Fibroblast of the aortic adventitia (primary cell): Measurements from ENCODE around the gene RNF213. TPM values are rescaled to one million over a fixed set of nuclear protein-coding genes. Genes with fewer than 3 reads are reported as not detected.

Experiments
- DNase-seq: peaks from one replicate; pipeline ENCODE4 v3.0.0-alpha.2; 2010; ENCODE audit warnings: low read depth
- H3K4me3 ChIP-seq: 2 replicates; pipeline ENCODE4 v1.5.1; 2011; ENCODE audit warnings: low read depth, mild to moderate bottlenecking, control low read depth, low read length, moderate library complexity
- CTCF ChIP-seq: IDR thresholded peaks from 2 replicates; pipeline ENCODE4 v1.5.1; 2011; ENCODE audit warnings: mild to moderate bottlenecking, low read length, control low read depth, inconsistent platforms; ENCODE audit not compliant: insufficient read depth
- total RNA-seq: library from RNA; depleted of rRNA; stranded (reverse); fragments of >200 nt; gene quantifications from 2 replicates; pipeline ENCODE4 v1.2.3, GENCODE V29; 2012; ENCODE audit warnings: low replicate concordance

The RNF213 gene
- total RNA-seq, 1 donor, result 143 TPM

GRCh38 chr17:80439499-80439898 lies 178.8 kb downstream of the RNF213 start:
- no peak overlapping the region for H3K4me3 ChIP-seq
- no peak for DNase-seq
- TF ChIP-seq CTCF, result no peak

GRCh38 chr17:80441133-80441578 lies 180.5 kb downstream of the RNF213 start:
- DNase-seq, result peak; percentile 34
- no peak for TF ChIP-seq CTCF
- H3K4me3 ChIP-seq, result no peak overlapping the region

GRCh38 chr17:80441598-80442322 lies 181.1 kb downstream of the RNF213 start:
- TF ChIP-seq CTCF, result no peak
- no peak for DNase-seq
- no peak overlapping the region for H3K4me3 ChIP-seq

GRCh38 chr17:80442323-80442659 lies 181.6 kb downstream of the RNF213 start:
- no peak for TF ChIP-seq CTCF
- no peak overlapping the region for H3K4me3 ChIP-seq
- no peak for DNase-seq

GRCh38 chr17:80442764-80443163 lies 182.1 kb downstream of the RNF213 start:
- DNase-seq, result no peak
- no peak overlapping the region for H3K4me3 ChIP-seq
- no peak for TF ChIP-seq CTCF

GRCh38 chr17:80443498-80443897 lies 182.8 kb downstream of the RNF213 start:
- no peak for TF ChIP-seq CTCF
- no peak overlapping the region for H3K4me3 ChIP-seq
- no peak for DNase-seq
